IgD-negative memory B cell (primary cell): ENCODE data around the gene PNMA1. TPM values are rescaled to one million over a fixed set of nuclear protein-coding genes. Genes with fewer than 3 reads are reported as not detected.

Experiments used
- H3K27ac Mint-ChIP-seq, 3 donors: one replicate each; pipeline ENCODE4 v1.8.0; 2020 to 2022; ENCODE audit warnings: mild to moderate bottlenecking in 3 of 3, mixed read lengths in 3 of 3, moderate library complexity in 1 of 3
- H3K27me3 Mint-ChIP-seq: one replicate; pipeline ENCODE4 v1.8.0; 2021; ENCODE audit warnings: mixed read lengths
- H3K36me3 Mint-ChIP-seq: one replicate; pipeline ENCODE4 v1.8.0; 2020; ENCODE audit warnings: mild to moderate bottlenecking, mixed read lengths
- H3K4me1 Mint-ChIP-seq, 3 donors: one replicate each; pipeline ENCODE4 v1.8.0; 2020 to 2022; ENCODE audit warnings: mixed read lengths in 3 of 3, mild to moderate bottlenecking in 1 of 3
- H3K4me3 Mint-ChIP-seq, 4 donors: one replicate each; pipeline ENCODE4 v1.8.0; 2020 to 2022; ENCODE audit warnings: mild to moderate bottlenecking in 4 of 4, mixed read lengths in 4 of 4, moderate library complexity in 3 of 4
- H3K9me3 Mint-ChIP-seq, 3 donors: one replicate each; pipeline ENCODE4 v1.8.0; 2020 to 2021; ENCODE audit warnings: mixed read lengths in 3 of 3, mild to moderate bottlenecking in 1 of 3
- polyA plus RNA-seq: library from polyadenylated mRNA; unstranded; fragments of 300-500 nt; fragmentation: Illumina TruSeq; gene quantifications from one replicate; pipeline ENCODE4 v1.2.3, GENCODE V29; 2021

The PNMA1 gene, protein sequence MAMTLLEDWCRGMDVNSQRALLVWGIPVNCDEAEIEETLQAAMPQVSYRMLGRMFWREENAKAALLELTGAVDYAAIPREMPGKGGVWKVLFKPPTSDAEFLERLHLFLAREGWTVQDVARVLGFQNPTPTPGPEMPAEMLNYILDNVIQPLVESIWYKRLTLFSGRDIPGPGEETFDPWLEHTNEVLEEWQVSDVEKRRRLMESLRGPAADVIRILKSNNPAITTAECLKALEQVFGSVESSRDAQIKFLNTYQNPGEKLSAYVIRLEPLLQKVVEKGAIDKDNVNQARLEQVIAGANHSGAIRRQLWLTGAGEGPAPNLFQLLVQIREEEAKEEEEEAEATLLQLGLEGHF
- polyA plus RNA-seq = 20.9 TPM

DNA sequence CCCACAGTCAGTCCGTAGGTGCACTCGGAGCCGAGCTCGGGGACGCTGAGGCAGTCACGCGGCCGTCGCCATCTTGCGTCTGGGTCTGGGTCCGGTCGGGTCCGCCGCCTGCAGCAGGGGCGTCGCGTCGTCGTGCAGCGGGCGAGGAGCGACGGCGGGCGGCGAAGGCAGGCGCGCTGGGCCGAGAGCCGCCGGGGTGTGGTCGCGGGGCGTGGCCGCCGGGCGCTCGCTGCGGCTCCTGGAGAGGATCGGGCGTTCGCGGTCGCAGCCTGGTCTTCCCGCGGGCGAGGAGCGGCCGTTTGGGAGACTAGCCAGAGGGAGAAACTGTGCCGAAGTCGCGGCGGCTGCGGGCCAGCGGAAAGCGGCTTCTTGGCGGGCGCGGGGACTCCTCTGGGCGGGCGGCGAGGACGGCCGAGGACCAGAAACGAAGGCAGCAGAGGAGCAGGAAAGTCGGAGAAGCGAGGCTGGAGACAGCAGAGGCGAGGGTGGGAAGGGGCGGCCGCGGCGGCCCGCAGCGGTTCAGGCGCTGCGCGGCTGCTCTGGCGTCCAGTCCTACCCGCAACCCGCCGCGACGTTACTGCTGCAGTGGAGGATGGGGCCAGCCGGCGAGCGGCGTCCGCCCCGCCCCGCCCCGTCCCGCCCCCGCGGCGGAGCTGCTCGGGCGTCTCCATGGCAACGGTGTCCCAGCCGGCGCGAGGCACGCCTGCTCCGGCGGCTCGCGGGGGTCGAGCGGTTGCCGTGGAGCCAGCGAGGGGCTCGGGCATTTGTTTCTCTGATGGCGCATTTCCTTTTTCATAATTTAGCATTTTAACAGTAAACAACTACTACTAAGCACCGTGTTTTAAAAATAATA, at the start of gene PNMA1:
Gene PNMA1, minus strand, starts transcription at position 582 of the 853 bp plus-strand sequence. CDS start 745 bp downstream, outside the sequence.
- peak within 1 kb of the TSS; percentile 94 to 100 (median 96) for H3K4me3 Mint-ChIP-seq
- H3K36me3 Mint-ChIP-seq = peaks cover 4% of the 10 kb centered on the region
- no peaks in the 10 kb centered on the region for H3K27me3 Mint-ChIP-seq
- peak within 1 kb of the TSS; percentile 81 to 98 (median 96) for H3K27ac Mint-ChIP-seq
- no peaks in the 10 kb centered on the region for H3K9me3 Mint-ChIP-seq
- H3K4me1 Mint-ChIP-seq = peaks cover 19 to 25% (median 19%) of the 10 kb centered on the region in 3 donors

- Mint-ChIP-seq H3K4me1 (peaks cover 57 to 59% (median 58%) of the 10 kb centered on the region in 3 donors), H3K4me3 (peak overlapping the region in 3 of 4 donors; percentile 68 to 99 (median 93)), H3K9me3 (no peaks in the 10 kb centered on the region), H3K27ac (peak overlapping the region; percentile 97 to 100 (median 99)), H3K27me3 (no peaks in the 10 kb centered on the region), H3K36me3 (peaks cover 3% of the 10 kb centered on the region)
Observed at GRCh38 chr14:73763396-73763795, 49.2 kb upstream of the PNMA1 start.

GRCh38 chr14:73762375-73762822, 48.2 kb upstream of the PNMA1 start:
- H3K9me3 Mint-ChIP-seq = no peaks in the 10 kb centered on the region

DNA sequence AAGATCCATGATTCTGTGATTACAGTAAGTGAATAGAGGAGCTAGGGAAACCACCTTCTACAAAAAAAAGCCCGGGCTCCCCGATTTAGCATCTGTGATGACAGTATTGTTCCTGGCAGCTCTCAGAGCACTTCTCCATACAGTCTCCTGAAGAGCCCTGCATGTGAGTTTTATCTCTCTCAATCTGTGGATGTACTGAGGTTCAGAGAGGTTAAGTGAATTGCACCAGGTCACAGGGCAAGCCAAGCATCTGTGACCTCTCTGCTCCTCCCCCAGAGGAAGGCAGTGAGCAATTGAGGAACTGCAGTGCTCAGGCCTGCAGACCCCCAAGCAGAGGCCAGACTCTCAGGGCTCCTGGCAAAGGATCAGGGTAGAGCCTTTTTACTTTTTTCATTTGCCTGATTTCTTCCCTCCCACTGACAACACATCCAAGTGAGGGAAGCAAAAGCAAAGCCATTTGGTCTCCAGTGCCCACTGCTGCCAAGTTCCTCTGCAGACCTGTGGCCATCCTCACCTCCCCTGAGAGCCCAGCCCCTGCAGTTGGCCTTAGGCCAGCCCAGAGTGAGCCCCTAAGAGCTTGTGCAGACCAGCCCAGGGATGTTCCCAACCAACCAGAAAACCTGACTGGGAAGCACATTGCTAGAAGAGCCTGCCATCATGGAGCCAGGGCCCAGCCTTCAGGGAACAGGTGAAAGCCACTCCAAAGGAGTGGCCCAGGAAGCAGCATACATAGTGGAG, 47.6 kb upstream of the PNMA1 start:
- peaks cover 6% of the 10 kb centered on the region for H3K36me3 Mint-ChIP-seq
- peaks cover under 1% of the 10 kb centered on the region for H3K27me3 Mint-ChIP-seq
- H3K4me3 Mint-ChIP-seq = peak overlapping the region; percentile 64 to 99 (median 92)
- H3K9me3 Mint-ChIP-seq = no peaks in the 10 kb centered on the region
- peak overlapping the region; percentile 97 to 100 (median 99) for H3K27ac Mint-ChIP-seq
- H3K4me1 Mint-ChIP-seq = peaks cover 67 to 74% (median 71%) of the 10 kb centered on the region in 3 donors

More at GRCh38 chr14:73762375-73762822, 48.2 kb upstream of the PNMA1 start:
- Mint-ChIP-seq H3K36me3 (peaks cover 4% of the 10 kb centered on the region), H3K4me3 (peak overlapping the region; percentile 64 to 99 (median 92)), H3K4me1 (peaks cover 64 to 68% (median 66%) of the 10 kb centered on the region in 3 donors), H3K27ac (peak overlapping the region; percentile 97 to 100 (median 99)), H3K27me3 (no peaks in the 10 kb centered on the region)

DNA sequence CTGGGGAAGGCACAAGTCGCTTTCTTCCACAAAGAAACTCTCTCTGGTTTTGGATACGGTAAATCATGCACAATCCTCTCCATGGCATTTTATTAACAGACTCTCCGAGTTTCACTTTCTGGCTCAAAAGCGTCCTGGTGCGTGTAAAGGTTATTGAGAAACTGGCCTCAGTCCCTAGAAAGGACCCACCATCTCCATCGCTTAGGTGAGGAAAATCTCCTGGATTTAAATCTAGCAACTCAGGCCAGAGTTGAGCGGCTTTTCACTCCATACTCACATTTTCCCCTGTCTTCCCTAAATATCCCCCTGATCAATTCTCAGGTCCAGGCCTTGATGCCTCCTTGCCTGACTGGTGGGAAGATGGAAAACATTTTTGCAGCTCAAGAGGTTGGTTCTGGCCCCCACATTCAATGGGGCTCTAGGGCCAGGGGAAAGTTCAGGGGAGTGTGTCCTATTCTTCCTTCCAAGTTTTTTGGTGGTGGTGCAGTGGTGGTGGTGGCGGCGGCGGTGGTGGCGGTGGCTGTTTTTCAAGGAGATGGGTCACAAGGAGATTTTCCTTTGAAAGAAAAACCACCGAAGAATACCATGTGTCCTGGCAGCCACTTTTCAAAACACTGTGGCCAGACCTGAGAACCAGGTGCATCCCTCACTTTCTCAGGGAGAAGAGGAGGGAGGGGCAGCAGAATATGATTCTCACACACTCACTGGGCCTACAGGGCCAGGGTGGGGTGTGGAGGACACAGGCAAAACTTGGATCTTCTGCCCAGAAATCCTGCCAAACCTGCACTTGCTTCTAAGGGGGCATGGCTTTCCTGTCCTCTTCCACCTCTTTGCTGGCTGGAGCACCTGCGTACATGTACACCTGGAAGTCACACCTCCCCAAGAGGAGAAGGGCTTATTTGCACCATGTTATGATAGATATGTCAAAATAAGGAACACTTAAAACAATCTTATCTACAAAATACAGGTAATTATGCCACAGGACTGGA, 46.7 kb upstream of the PNMA1 start:
- Mint-ChIP-seq H3K27me3 (peaks cover 2% of the 10 kb centered on the region), H3K36me3 (peaks cover 11% of the 10 kb centered on the region), H3K4me3 (peak overlapping the region; percentile 93 to 99 (median 94)), H3K9me3 (no peaks in the 10 kb centered on the region), H3K27ac (peak overlapping the region; percentile 97 to 100 (median 99)), H3K4me1 (peaks cover 71 to 78% (median 74%) of the 10 kb centered on the region in 3 donors)

GRCh38 chr14:73759714-73760597, 45.8 kb upstream of the PNMA1 start:
- H3K36me3 Mint-ChIP-seq = peaks cover 11% of the 10 kb centered on the region
- peak overlapping the region; percentile 97 to 100 (median 99) for H3K27ac Mint-ChIP-seq
- peaks cover 69 to 78% (median 74%) of the 10 kb centered on the region in 3 donors for H3K4me1 Mint-ChIP-seq
- H3K9me3 Mint-ChIP-seq = no peaks in the 10 kb centered on the region
- H3K4me3 Mint-ChIP-seq = peak overlapping the region; percentile 93 to 99 (median 94)
- peaks cover 2% of the 10 kb centered on the region for H3K27me3 Mint-ChIP-seq

DNA sequence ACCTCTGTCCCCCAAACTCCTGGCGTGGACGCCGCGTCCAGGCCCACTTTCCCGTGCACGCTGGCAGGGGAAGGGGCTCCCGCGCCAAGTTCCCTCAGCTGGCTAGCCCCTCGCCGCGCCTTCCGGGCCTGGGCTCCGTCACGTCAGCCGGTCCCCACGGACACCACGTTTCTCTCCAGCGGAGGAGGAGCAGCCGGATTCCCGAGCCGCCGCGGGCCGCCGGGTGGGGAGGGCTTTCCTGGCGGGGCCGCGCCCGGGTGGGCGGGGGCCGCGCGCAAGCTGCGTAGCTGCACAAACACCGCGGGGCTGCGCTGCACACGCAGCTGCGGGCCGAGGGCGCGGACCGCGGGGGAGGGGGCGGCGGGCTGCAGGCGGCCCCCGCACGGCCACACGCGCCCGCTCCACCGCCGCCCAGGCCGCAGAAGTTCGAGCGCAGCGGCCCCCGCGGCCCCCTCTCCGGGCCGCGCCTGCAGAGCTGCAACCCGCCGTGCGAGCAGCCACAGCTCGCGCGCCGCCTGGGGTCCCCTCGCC, 45.1 kb upstream of the PNMA1 start:
- peak overlapping the region; percentile 88 to 100 (median 98) for H3K27ac Mint-ChIP-seq
- no peaks in the 10 kb centered on the region for H3K9me3 Mint-ChIP-seq
- peaks cover 11% of the 10 kb centered on the region for H3K36me3 Mint-ChIP-seq
- peaks cover 2% of the 10 kb centered on the region for H3K27me3 Mint-ChIP-seq
- H3K4me3 Mint-ChIP-seq = peak overlapping the region; percentile 87 to 97 (median 93)
- H3K4me1 Mint-ChIP-seq = peaks cover 68 to 79% (median 72%) of the 10 kb centered on the region in 3 donors

DNA sequence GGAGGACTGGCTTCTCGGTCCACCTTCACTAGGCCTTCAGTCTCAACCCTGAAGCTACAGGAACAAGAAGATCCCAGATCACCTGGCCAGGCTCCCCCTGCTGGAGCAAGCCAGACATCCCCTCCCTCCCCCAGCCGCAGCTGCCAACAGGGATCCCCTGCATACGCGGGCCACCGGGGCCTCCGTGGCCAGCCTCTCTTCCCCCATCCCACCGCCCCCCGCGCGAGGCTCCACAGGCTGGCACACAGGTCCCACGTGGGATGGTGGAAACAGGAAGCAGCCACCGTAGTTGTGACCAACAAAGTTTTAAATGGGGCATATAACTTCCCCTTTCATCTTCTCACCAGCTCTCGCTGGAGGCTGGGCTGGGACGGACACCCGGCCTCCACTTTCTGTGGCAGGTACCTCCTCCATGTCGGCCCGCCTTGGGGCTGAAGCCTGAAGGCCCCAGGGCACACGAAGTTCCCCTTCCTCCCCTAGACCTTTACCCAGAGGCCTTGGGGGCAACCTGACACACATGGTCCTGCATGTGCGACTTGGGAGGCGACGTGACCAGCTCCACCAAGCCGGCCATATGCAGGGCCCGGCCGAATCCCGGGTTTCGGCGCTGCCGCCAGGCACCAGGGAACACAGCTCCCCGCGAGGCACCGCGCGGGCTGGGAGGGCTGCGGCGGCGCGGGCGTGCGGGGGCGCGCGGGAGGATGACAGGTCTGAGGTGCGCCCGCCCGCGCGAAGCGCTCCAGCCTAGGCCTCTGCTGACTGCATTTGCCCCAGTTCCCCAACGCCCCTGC, 44.4 kb upstream of the PNMA1 start:
- H3K27ac Mint-ChIP-seq = peak overlapping the region; percentile 98 to 100 (median 98)
- H3K4me1 Mint-ChIP-seq = peaks cover 68 to 79% (median 74%) of the 10 kb centered on the region in 3 donors
- no peaks in the 10 kb centered on the region for H3K9me3 Mint-ChIP-seq
- H3K36me3 Mint-ChIP-seq = peaks cover 11% of the 10 kb centered on the region
- H3K4me3 Mint-ChIP-seq = peak overlapping the region; percentile 87 to 97 (median 93)
- H3K27me3 Mint-ChIP-seq = peaks cover 2% of the 10 kb centered on the region

DNA sequence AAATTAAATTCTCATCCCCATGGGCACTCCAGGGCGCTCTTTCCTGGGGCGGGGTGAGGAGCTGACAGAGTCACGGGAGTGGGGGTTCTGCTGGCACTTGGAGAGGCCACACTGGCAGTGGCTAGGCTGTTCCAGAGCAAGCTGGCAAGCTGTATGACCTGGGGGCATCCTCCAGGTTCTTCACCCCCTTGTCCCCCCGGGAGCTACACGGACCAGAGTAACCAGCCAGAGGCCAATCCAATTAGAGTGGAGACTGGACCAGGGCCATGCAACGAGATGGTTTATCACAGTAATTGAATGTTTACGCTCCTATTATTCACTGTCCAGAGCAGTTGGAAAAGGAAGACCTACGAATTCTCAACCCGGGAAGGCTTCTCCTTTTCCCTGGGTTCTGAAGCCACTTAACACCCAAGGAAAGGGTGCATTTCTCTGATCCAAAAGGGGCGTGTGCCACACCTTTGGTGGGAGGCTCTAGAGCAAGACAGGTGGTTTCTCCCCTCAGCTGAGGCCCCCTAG, 43.8 kb upstream of the PNMA1 start:
- peaks cover 67 to 79% (median 74%) of the 10 kb centered on the region in 3 donors for H3K4me1 Mint-ChIP-seq
- H3K4me3 Mint-ChIP-seq = peak overlapping the region; percentile 87 to 97 (median 93)
- no peaks in the 10 kb centered on the region for H3K9me3 Mint-ChIP-seq
- H3K27me3 Mint-ChIP-seq = peaks cover 2% of the 10 kb centered on the region
- peaks cover 11% of the 10 kb centered on the region for H3K36me3 Mint-ChIP-seq
- peak overlapping the region; percentile 98 to 100 (median 98) for H3K27ac Mint-ChIP-seq

- peak overlapping the region; percentile 98 to 100 (median 98) for H3K27ac Mint-ChIP-seq
- H3K27me3 Mint-ChIP-seq = peaks cover 2% of the 10 kb centered on the region
- no peaks in the 10 kb centered on the region for H3K9me3 Mint-ChIP-seq
- peaks cover 11% of the 10 kb centered on the region for H3K36me3 Mint-ChIP-seq
- peak overlapping the region; percentile 87 to 97 (median 93) for H3K4me3 Mint-ChIP-seq
- peaks cover 65 to 78% (median 74%) of the 10 kb centered on the region in 3 donors for H3K4me1 Mint-ChIP-seq
Observed at GRCh38 chr14:73757381-73757780, 43.2 kb upstream of the PNMA1 start.

- peaks cover 10% of the 10 kb centered on the region for H3K36me3 Mint-ChIP-seq
- peaks cover 2% of the 10 kb centered on the region for H3K27me3 Mint-ChIP-seq
- peak overlapping the region; percentile 82 to 92 (median 89) for H3K4me3 Mint-ChIP-seq
- H3K9me3 Mint-ChIP-seq = no peaks in the 10 kb centered on the region
- peak overlapping the region; percentile 86 to 100 (median 98) for H3K27ac Mint-ChIP-seq
- peaks cover 65 to 81% (median 73%) of the 10 kb centered on the region in 3 donors for H3K4me1 Mint-ChIP-seq
Observed at GRCh38 chr14:73755434-73756014, 41.3 kb upstream of the PNMA1 start.
